ENCODE measurements around the gene FHOD1.

Gene FHOD1

DNA sequence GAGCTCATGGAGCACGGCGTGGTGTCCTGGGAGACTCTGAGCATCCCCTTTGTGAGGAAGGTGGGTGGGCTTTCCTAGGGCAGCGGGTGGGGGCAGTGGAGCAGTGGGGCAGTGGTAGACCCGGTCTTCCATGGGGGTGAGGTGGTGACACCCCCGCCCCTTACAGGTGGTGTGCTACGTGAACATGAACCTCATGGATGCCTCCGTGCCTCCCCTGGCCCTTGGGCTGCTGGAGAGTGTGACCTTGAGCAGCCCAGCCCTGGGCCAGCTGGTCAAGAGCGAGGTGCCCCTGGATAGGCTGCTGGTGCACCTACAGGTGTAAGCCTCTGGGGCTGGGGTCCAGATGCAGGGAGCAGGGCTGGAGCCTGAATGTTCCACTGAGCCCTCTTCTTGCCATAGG lies 46.8 kb downstream of the FHOD1 start:
- no peak for TF ChIP-seq TAF1 (IDR thresholded peaks at IDR 0.05; ENCODE audit: borderline replicate concordance, insufficient read depth, low read length)
- no peak for TF ChIP-seq FOXP2 (optimal IDR thresholded peaks at IDR 0.05; ENCODE audit: borderline replicate concordance, extremely low read depth, extremely low read length, insufficient read depth)
- no peak for TF ChIP-seq SIN3A (IDR thresholded peaks at IDR 0.05; ENCODE audit: borderline replicate concordance, insufficient read depth, low read length)
- TF ChIP-seq, protein P1, sequence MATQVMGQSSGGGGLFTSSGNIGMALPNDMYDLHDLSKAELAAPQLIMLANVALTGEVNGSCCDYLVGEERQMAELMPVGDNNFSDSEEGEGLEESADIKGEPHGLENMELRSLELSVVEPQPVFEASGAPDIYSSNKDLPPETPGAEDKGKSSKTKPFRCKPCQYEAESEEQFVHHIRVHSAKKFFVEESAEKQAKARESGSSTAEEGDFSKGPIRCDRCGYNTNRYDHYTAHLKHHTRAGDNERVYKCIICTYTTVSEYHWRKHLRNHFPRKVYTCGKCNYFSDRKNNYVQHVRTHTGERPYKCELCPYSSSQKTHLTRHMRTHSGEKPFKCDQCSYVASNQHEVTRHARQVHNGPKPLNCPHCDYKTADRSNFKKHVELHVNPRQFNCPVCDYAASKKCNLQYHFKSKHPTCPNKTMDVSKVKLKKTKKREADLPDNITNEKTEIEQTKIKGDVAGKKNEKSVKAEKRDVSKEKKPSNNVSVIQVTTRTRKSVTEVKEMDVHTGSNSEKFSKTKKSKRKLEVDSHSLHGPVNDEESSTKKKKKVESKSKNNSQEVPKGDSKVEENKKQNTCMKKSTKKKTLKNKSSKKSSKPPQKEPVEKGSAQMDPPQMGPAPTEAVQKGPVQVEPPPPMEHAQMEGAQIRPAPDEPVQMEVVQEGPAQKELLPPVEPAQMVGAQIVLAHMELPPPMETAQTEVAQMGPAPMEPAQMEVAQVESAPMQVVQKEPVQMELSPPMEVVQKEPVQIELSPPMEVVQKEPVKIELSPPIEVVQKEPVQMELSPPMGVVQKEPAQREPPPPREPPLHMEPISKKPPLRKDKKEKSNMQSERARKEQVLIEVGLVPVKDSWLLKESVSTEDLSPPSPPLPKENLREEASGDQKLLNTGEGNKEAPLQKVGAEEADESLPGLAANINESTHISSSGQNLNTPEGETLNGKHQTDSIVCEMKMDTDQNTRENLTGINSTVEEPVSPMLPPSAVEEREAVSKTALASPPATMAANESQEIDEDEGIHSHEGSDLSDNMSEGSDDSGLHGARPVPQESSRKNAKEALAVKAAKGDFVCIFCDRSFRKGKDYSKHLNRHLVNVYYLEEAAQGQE (IDR thresholded peaks at IDR 0.05; ENCODE audit: insufficient read depth in 1 of 2, low read depth in 2 of 2, low read length in 2 of 2), result no peak
- no peak for TF ChIP-seq POLR2AphosphoS5 (IDR thresholded peaks at IDR 0.05; ENCODE audit: low read depth, low read length)

GRCh38 chr16:67199808-67200198 lies 47.5 kb downstream of the FHOD1 start:
- TF ChIP-seq FOXP2 (optimal IDR thresholded peaks at IDR 0.05; ENCODE audit: borderline replicate concordance, extremely low read depth, extremely low read length, insufficient read depth) (no peak), POLR2AphosphoS5 (IDR thresholded peaks at IDR 0.05; ENCODE audit: low read depth, low read length) (no peak), SIN3A (IDR thresholded peaks at IDR 0.05; ENCODE audit: borderline replicate concordance, insufficient read depth, low read length) (no peak), TAF1 (IDR thresholded peaks at IDR 0.05; ENCODE audit: borderline replicate concordance, insufficient read depth, low read length) (no peak)
- TF ChIP-seq, protein P1 (IDR thresholded peaks at IDR 0.05; ENCODE audit: insufficient read depth in 1 of 2, low read depth in 2 of 2, low read length in 2 of 2), result no peak

GRCh38 chr16:67199011-67199807 lies 48.1 kb downstream of the FHOD1 start, which contains the start of gene ELMO3:
Gene ELMO3 (plus strand): TSS chr16:67199131. CDS start chr16:67199327, 196 bp downstream.
- TF ChIP-seq SIN3A (IDR thresholded peaks at IDR 0.05; ENCODE audit: borderline replicate concordance, insufficient read depth, low read length) (no peak), TAF1 (IDR thresholded peaks at IDR 0.05; ENCODE audit: borderline replicate concordance, insufficient read depth, low read length) (no peak), FOXP2 (optimal IDR thresholded peaks at IDR 0.05; ENCODE audit: borderline replicate concordance, extremely low read depth, extremely low read length, insufficient read depth) (no peak)
- TF ChIP-seq, protein P1 (IDR thresholded peaks at IDR 0.05; ENCODE audit: insufficient read depth in 1 of 2, low read depth in 2 of 2, low read length in 2 of 2), result no peak

- TF ChIP-seq SIN3A (IDR thresholded peaks at IDR 0.05; ENCODE audit: borderline replicate concordance, insufficient read depth, low read length) (no peak), POLR2AphosphoS5 (IDR thresholded peaks at IDR 0.05; ENCODE audit: low read depth, low read length) (no peak), TAF1 (IDR thresholded peaks at IDR 0.05; ENCODE audit: borderline replicate concordance, insufficient read depth, low read length) (no peak), FOXP2 (optimal IDR thresholded peaks at IDR 0.05; ENCODE audit: borderline replicate concordance, extremely low read depth, extremely low read length, insufficient read depth) (no peak)
- TF ChIP-seq, protein P1 (IDR thresholded peaks at IDR 0.05; ENCODE audit: insufficient read depth in 1 of 2, low read depth in 2 of 2, low read length in 2 of 2), result no peak
These were observed 49.0 kb downstream of the FHOD1 start for GRCh38 chr16:67198238-67198734.

Measured in PFSK-1 (cell line).